ENCODE results near the gene MAPK7. TPM values are rescaled to one million over a fixed set of nuclear protein-coding genes. Genes with fewer than 3 reads are reported as not detected.

Gene MAPK7
- polyA plus RNA-seq, 1 of the 3 experiments (the other 2 are of a cell fraction) = 19.1 TPM

DNA sequence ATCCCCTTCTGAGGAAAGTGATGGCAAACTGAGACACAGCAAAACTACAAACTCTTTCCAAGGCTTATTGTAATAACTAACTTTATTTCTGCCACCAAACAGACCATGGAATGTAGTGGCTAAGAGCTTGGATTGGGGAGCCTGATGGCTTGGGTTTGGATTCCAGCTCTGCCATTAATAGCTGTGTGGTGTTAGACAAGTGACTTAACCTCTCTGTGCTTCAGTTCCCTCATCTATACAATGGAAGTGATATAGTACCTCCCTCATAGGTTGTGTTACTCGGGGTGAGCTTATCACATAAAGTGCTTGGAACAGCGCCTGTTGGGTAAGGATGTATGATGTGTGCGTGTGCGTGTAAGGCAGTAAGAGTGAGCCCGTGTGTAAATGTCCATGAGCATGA lies 26.8 kb downstream of the MAPK7 start:
- no peak overlapping the region for H3K27ac ChIP-seq (ENCODE audit: low read depth in 2 of 2, low read length in 1 of 2)
- H3K4me1 ChIP-seq (ENCODE audit: control insufficient read depth in 1 of 2, insufficient read depth in 2 of 2, low read depth in 1 of 2, low read length in 1 of 2) = peaks cover 10 to 30% of the 10 kb centered on the region in 2 experiments
- TF ChIP-seq USF2 (IDR thresholded peaks at IDR 0.05; ENCODE audit: borderline replicate concordance, low read depth, low read length) (no peak), MAX (IDR thresholded peaks at IDR 0.05; ENCODE audit: low read depth) (no peak), FOXJ3 (CRISPR knock-in tag; IDR thresholded peaks at IDR 0.05) (no peak), PBX3 (IDR thresholded peaks at IDR 0.05) (no peak), GABPA (IDR thresholded peaks at IDR 0.05; ENCODE audit: low read depth) (no peak), JUND (IDR thresholded peaks at IDR 0.05) (no peak), TAF1 (IDR thresholded peaks at IDR 0.05; ENCODE audit: borderline replicate concordance, low read depth, low read length) (no peak), MEF2A (IDR thresholded peaks at IDR 0.05; ENCODE audit: borderline replicate concordance, low read depth) (no peak), CHD2 (IDR thresholded peaks at IDR 0.05; ENCODE audit: low read length, partially characterized antibody) (no peak), MXI1 (IDR thresholded peaks at IDR 0.05; ENCODE audit: low read depth, low read length) (no peak), RFX5 (IDR thresholded peaks at IDR 0.05; ENCODE audit: low read length) (no peak), TEAD4 (IDR thresholded peaks at IDR 0.05; ENCODE audit: borderline replicate concordance, insufficient read depth) (no peak), YY1 (IDR thresholded peaks at IDR 0.05; ENCODE audit: low read depth) (no peak)
- TF ChIP-seq, protein P1, sequence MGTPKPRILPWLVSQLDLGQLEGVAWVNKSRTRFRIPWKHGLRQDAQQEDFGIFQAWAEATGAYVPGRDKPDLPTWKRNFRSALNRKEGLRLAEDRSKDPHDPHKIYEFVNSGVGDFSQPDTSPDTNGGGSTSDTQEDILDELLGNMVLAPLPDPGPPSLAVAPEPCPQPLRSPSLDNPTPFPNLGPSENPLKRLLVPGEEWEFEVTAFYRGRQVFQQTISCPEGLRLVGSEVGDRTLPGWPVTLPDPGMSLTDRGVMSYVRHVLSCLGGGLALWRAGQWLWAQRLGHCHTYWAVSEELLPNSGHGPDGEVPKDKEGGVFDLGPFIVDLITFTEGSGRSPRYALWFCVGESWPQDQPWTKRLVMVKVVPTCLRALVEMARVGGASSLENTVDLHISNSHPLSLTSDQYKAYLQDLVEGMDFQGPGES (IDR thresholded peaks at IDR 0.05; ENCODE audit: low read depth, low read length) = no peak
- TF ChIP-seq, protein P2, sequence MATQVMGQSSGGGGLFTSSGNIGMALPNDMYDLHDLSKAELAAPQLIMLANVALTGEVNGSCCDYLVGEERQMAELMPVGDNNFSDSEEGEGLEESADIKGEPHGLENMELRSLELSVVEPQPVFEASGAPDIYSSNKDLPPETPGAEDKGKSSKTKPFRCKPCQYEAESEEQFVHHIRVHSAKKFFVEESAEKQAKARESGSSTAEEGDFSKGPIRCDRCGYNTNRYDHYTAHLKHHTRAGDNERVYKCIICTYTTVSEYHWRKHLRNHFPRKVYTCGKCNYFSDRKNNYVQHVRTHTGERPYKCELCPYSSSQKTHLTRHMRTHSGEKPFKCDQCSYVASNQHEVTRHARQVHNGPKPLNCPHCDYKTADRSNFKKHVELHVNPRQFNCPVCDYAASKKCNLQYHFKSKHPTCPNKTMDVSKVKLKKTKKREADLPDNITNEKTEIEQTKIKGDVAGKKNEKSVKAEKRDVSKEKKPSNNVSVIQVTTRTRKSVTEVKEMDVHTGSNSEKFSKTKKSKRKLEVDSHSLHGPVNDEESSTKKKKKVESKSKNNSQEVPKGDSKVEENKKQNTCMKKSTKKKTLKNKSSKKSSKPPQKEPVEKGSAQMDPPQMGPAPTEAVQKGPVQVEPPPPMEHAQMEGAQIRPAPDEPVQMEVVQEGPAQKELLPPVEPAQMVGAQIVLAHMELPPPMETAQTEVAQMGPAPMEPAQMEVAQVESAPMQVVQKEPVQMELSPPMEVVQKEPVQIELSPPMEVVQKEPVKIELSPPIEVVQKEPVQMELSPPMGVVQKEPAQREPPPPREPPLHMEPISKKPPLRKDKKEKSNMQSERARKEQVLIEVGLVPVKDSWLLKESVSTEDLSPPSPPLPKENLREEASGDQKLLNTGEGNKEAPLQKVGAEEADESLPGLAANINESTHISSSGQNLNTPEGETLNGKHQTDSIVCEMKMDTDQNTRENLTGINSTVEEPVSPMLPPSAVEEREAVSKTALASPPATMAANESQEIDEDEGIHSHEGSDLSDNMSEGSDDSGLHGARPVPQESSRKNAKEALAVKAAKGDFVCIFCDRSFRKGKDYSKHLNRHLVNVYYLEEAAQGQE (IDR thresholded peaks at IDR 0.05; ENCODE audit: low read depth, low read length) = no peak
- TF ChIP-seq, protein P3, sequence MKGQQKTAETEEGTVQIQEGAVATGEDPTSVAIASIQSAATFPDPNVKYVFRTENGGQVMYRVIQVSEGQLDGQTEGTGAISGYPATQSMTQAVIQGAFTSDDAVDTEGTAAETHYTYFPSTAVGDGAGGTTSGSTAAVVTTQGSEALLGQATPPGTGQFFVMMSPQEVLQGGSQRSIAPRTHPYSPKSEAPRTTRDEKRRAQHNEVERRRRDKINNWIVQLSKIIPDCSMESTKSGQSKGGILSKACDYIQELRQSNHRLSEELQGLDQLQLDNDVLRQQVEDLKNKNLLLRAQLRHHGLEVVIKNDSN (IDR thresholded peaks at IDR 0.05; ENCODE audit: borderline replicate concordance, low read depth) = no peak
- no peaks in the 10 kb centered on the region for H3K36me3 ChIP-seq (replicated peaks in 1 of 2; ENCODE audit: control insufficient read depth in 1 of 2, insufficient read depth in 2 of 2, low read length in 1 of 2)
- no peak overlapping the region for H2AFZ ChIP-seq (ENCODE audit: low read depth)
- no peaks in the 10 kb centered on the region for H3K9me3 ChIP-seq
- no peaks in the 10 kb centered on the region for H3K27me3 ChIP-seq (ENCODE audit: insufficient read depth)
- H3F3A ChIP-seq (replicated peaks; ENCODE audit: insufficient read depth) = peaks cover 3% of the 10 kb centered on the region
- H4K20me1 ChIP-seq (ENCODE audit: insufficient read depth) = no peaks in the 10 kb centered on the region
- H3K79me2 ChIP-seq (ENCODE audit: insufficient read depth) = no peaks in the 10 kb centered on the region
- DNase-seq = no peak
- H3K9ac ChIP-seq = no peak overlapping the region
- ChIA-PET CTCF (interaction anchor here (0.6 to 1.2 kb wide), 4 partner anchors 9 to 42 kb away, joined by 3 to 7 read pairs (median 4); partner anchors contain the start of gene B9D1), POLR2A (no interaction called here)
- H3K4me2 ChIP-seq = no peak overlapping the region
- 87% methylated on average over 5 of the region's 5 CpGs for WGBS (ENCODE audit: low lambda C conversion rate)
- H3K4me3 ChIP-seq (ENCODE audit: low read depth in 2 of 2, low read length in 1 of 2) = no peak overlapping the region
- no peaks in the 10 kb centered on the region for H3K9me2 ChIP-seq

Data from SK-N-SH (cell line).